ENCODE measurements around the gene DIMT1. TPM values are rescaled to one million over a fixed set of nuclear protein-coding genes. Genes with fewer than 3 reads are reported as not detected.

Gene DIMT1
- total RNA-seq, 1 donor from 2014 or later, result 22.1 TPM

DNA sequence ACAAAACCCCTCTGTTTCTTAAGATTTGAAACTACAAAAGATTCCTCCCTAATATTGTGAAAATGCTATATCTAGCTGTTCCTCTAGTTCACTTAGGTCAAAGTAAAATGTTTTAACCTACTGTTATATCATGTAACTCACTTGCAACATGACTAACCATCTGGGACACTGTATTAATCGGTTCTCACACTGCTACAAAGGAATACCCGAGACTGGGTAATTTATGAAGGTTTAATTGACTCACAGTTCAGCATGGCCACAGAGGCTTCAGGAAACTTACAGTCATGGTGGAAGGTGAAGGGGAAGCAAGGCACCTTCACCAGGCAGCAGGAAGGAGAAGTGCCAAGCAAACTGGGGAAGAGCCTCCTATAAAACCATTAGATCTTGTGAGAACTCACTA lies 34.7 kb downstream of the DIMT1 start:
- TF ChIP-seq, protein P1, sequence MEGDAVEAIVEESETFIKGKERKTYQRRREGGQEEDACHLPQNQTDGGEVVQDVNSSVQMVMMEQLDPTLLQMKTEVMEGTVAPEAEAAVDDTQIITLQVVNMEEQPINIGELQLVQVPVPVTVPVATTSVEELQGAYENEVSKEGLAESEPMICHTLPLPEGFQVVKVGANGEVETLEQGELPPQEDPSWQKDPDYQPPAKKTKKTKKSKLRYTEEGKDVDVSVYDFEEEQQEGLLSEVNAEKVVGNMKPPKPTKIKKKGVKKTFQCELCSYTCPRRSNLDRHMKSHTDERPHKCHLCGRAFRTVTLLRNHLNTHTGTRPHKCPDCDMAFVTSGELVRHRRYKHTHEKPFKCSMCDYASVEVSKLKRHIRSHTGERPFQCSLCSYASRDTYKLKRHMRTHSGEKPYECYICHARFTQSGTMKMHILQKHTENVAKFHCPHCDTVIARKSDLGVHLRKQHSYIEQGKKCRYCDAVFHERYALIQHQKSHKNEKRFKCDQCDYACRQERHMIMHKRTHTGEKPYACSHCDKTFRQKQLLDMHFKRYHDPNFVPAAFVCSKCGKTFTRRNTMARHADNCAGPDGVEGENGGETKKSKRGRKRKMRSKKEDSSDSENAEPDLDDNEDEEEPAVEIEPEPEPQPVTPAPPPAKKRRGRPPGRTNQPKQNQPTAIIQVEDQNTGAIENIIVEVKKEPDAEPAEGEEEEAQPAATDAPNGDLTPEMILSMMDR (conservative IDR thresholded peaks at IDR 0.05), result no peak
- H3K27ac Mint-ChIP-seq, result no peak overlapping the region
- H3K4me1 Mint-ChIP-seq (ENCODE audit: unreplicated experiment), result no peaks in the 10 kb centered on the region
- no peak overlapping the region for H3K4me3 Mint-ChIP-seq
- DNase-seq (ENCODE audit: extremely low spot score, unreplicated experiment), result no peak
- H3K36me3 Mint-ChIP-seq, result peaks cover 39% of the 10 kb centered on the region
- H3K9me3 Mint-ChIP-seq, result no peaks in the 10 kb centered on the region
- H3K27me3 Mint-ChIP-seq, result no peaks in the 10 kb centered on the region

- no peak overlapping the region for H3K4me3 Mint-ChIP-seq
Measured at GRCh38 chr5:62362701-62363100, 41.0 kb downstream of the DIMT1 start.

GRCh38 chr5:62354028-62354874 lies 49.5 kb downstream of the DIMT1 start:
- Mint-ChIP-seq H3K4me3 (no peak overlapping the region), H3K36me3 (peaks cover 15% of the 10 kb centered on the region), H3K27ac (no peak overlapping the region), H3K9me3 (no peaks in the 10 kb centered on the region), H3K4me1 (ENCODE audit: unreplicated experiment) (no peaks in the 10 kb centered on the region), H3K27me3 (no peaks in the 10 kb centered on the region)
- TF ChIP-seq, protein P1 (conservative IDR thresholded peaks at IDR 0.05), result peak; percentile 79
- DNase-seq (ENCODE audit: extremely low spot score, unreplicated experiment), result no peak

More at GRCh38 chr5:62362701-62363100, 41.0 kb downstream of the DIMT1 start:
- no peak for DNase-seq (ENCODE audit: extremely low spot score, unreplicated experiment)
- TF ChIP-seq, protein P1 (conservative IDR thresholded peaks at IDR 0.05), result no peak
- Mint-ChIP-seq H3K4me1 (ENCODE audit: unreplicated experiment) (no peaks in the 10 kb centered on the region), H3K36me3 (peaks cover 26% of the 10 kb centered on the region), H3K27ac (no peak overlapping the region), H3K9me3 (no peaks in the 10 kb centered on the region), H3K27me3 (no peaks in the 10 kb centered on the region)

GRCh38 chr5:62348723-62349481 lies 54.8 kb downstream of the DIMT1 start:
- H3K4me3 Mint-ChIP-seq, result no peak overlapping the region
- H3K27me3 Mint-ChIP-seq, result no peaks in the 10 kb centered on the region
- no peaks in the 10 kb centered on the region for H3K9me3 Mint-ChIP-seq
- TF ChIP-seq, protein P1 (conservative IDR thresholded peaks at IDR 0.05), result no peak
- no peak overlapping the region for H3K27ac Mint-ChIP-seq
- H3K36me3 Mint-ChIP-seq, result peaks cover 15% of the 10 kb centered on the region
- DNase-seq (ENCODE audit: extremely low spot score, unreplicated experiment), result no peak
- H3K4me1 Mint-ChIP-seq (ENCODE audit: unreplicated experiment), result no peaks in the 10 kb centered on the region

DNA sequence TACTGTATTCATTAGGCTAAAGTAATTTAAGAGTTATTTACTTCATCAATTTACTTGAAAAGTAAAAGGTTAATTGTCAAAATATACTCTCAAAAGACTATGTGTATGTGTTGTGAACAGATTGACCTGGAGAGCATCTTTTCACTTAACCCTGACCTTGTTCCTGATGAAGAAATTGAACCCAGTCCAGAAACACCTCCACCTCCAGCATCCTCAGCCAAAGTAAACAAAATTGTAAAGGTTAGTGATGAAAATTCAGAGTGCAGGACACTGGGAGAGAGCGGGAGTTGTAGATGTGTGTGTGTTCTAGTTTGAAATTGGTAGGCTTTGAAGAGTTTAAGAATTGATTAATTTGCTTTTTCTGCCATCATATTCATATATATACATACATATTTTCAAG lies 55.8 kb downstream of the DIMT1 start:
- Mint-ChIP-seq H3K4me1 (ENCODE audit: unreplicated experiment) (no peaks in the 10 kb centered on the region), H3K27ac (no peak overlapping the region), H3K36me3 (peaks cover 21% of the 10 kb centered on the region), H3K27me3 (no peaks in the 10 kb centered on the region), H3K4me3 (no peak overlapping the region), H3K9me3 (no peaks in the 10 kb centered on the region)
- TF ChIP-seq, protein P1 (conservative IDR thresholded peaks at IDR 0.05), result no peak
- no peak for DNase-seq (ENCODE audit: extremely low spot score, unreplicated experiment)
